AG09309 (cell line): Measurements from ENCODE around the gene NOSTRIN.
"Not testable (repeated sequence)": the region's sequence is repeated elsewhere in the genome, so short reads cannot be mapped to it uniquely, and the experiment has no call there.

Experiments used
- DNase-seq: peaks from one replicate; pipeline ENCODE4 v3.0.0-alpha.2; 2010; ENCODE audit warnings: low read depth
- H3K4me3 ChIP-seq: 2 replicates; pipeline ENCODE4 v1.5.1; 2011; ENCODE audit warnings: mild to moderate bottlenecking, low read depth, low read length, moderate library complexity; ENCODE audit not compliant: control insufficient read depth
- CTCF ChIP-seq: IDR thresholded peaks from 2 replicates; pipeline ENCODE4 v1.5.1; 2011; ENCODE audit warnings: mild to moderate bottlenecking, low read depth, low read length, inconsistent platforms; ENCODE audit not compliant: insufficient read depth, control insufficient read depth; ENCODE audit errors: missing control alignments

The NOSTRIN gene

GRCh38 chr2:168850846-168851245, 48.4 kb downstream of the NOSTRIN start:
- no peak overlapping the region for H3K4me3 ChIP-seq
- DNase-seq: no peak
- TF ChIP-seq CTCF: no peak

- H3K4me3 ChIP-seq: no peak overlapping the region
- TF ChIP-seq CTCF: no peak
- peak; percentile 10 for DNase-seq
Observed at GRCh38 chr2:168851674-168852320, 49.4 kb downstream of the NOSTRIN start.

- DNase-seq: no peak
- TF ChIP-seq CTCF: no peak
- H3K4me3 ChIP-seq: no peak overlapping the region
Observed at GRCh38 chr2:168852481-168852880, 50.0 kb downstream of the NOSTRIN start.

- no peak overlapping the region for H3K4me3 ChIP-seq
- no peak for DNase-seq
- TF ChIP-seq CTCF: no peak
Observed at GRCh38 chr2:168853471-168853870, 51.0 kb downstream of the NOSTRIN start.

- TF ChIP-seq CTCF: no peak
- H3K4me3 ChIP-seq: no peak overlapping the region
- DNase-seq: no peak
Observed at GRCh38 chr2:168854651-168855050, 52.2 kb downstream of the NOSTRIN start.

GRCh38 chr2:168855601-168856000, 53.2 kb downstream of the NOSTRIN start:
- TF ChIP-seq CTCF: no peak
- no peak for DNase-seq
- H3K4me3 ChIP-seq: no peak overlapping the region

GRCh38 chr2:168858146-168858545, 55.7 kb downstream of the NOSTRIN start:
- DNase-seq: no peak
- no peak for TF ChIP-seq CTCF
- no peak overlapping the region for H3K4me3 ChIP-seq

- H3K4me3 ChIP-seq, DNase-seq: not testable (repeated sequence)
Observed at GRCh38 chr2:168867164-168867563, 64.7 kb downstream of the NOSTRIN start.

- DNase-seq, H3K4me3 ChIP-seq: not testable (repeated sequence)
Observed at GRCh38 chr2:168870369-168870768, 67.9 kb downstream of the NOSTRIN start.

GRCh38 chr2:168870824-168871223, 68.4 kb downstream of the NOSTRIN start:
- not testable (repeated sequence) for H3K4me3 ChIP-seq, DNase-seq
